ENCODE results near the gene FAM149A. TPM values are rescaled to one million over a fixed set of nuclear protein-coding genes. Genes with fewer than 3 reads are reported as not detected.
A peak's percentile ranks its signal among the peaks of the same experiment; 100 is the strongest.

FAM149A gene
- polyA plus RNA-seq, 4 donors, result 6.8 to 12.9 (median 9.5) TPM

DNA sequence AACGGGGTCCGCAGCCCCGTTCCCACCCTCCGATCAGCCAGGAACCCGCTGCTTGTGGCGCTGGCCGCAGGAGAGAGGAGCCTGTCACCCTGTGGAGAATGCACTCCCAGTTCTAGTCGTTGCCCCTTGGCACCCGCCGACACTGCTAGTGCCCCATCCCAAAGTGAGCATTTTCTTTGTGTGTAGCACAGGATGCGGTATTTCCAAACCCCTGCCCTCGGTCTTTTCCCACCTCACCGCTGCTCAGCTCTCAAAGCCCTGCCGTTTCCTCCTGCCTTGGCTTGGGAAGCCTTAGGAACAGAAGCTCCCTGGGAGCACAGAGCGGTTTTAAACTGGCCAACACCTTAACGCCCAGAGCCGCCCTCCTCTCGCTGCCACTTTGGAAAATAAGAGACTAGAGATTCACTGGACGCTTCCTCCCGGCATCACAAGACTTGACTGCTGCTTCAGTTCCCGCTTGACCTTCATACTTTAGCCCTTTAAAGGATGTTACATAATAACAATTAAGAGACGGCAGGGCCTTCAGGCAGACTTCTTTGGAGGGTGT is 87.6 kb downstream of the FAM149A start:
- H3K36me3 ChIP-seq (ENCODE audit: control insufficient read depth in 3 of 3, insufficient read depth in 2 of 3, low read depth in 1 of 3, low read length in 3 of 3), result peaks cover 0 to 21% (median 6%) of the 10 kb centered on the region in 3 donors
- H3K4me1 ChIP-seq (ENCODE audit: control insufficient read depth in 3 of 3, insufficient read depth in 2 of 3, low read depth in 1 of 3, low read length in 2 of 3), result peaks cover 7 to 22% (median 9%) of the 10 kb centered on the region in 3 donors
- peak overlapping the region; percentile 99 to 100 (median 100) for H3K27ac ChIP-seq (ENCODE audit: low read depth in 1 of 3, low read length in 2 of 3)
- peak; percentile 76 to 85 for DNase-seq
- 0 to 1% (median 1%) methylated on average over 18 to 22 of the region's 22 CpGs for WGBS, 3 donors
- H3K4me3 ChIP-seq (ENCODE audit: low read depth in 1 of 3, low read length in 3 of 3), result peak overlapping the region; percentile 85 to 100 (median 95)
- FAIRE-seq, result no peak
- H3K27me3 ChIP-seq (ENCODE audit: control insufficient read depth in 3 of 3, insufficient read depth in 3 of 3, low read length in 3 of 3), result no peaks in the 10 kb centered on the region
- peaks cover 0 to 2% of the 10 kb centered on the region in 2 donors for H3K9me3 ChIP-seq (ENCODE audit: control insufficient read depth in 2 of 2, insufficient read depth in 1 of 2, low read depth in 1 of 2, low read length in 1 of 2)

DNA sequence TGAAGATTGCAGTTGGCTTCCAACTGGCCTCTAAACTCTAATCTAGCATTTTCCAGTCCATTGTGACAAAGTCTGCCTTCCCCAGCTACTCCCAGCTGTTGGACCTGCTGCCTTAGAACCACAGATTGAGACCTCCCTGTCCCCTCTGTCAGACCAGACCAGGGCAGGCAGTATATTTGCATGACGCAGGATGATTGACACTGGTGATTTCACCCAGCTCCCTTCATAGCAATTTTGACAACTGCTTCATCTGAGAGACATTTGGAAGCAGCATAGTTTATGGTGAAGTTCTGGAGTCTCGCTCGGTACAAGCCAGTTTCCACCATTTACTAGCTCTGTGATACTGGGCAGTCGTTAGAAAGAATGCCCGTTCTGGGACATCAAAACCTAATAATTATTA is 89.3 kb downstream of the FAM149A start:
- Histone ChIP-seq H3K4me1 (ENCODE audit: control insufficient read depth in 3 of 3, insufficient read depth in 2 of 3, low read depth in 1 of 3, low read length in 2 of 3) (peaks cover 7 to 22% (median 9%) of the 10 kb centered on the region in 3 donors), H3K36me3 (ENCODE audit: control insufficient read depth in 3 of 3, insufficient read depth in 2 of 3, low read depth in 1 of 3, low read length in 3 of 3) (peaks cover 6 to 25% (median 6%) of the 10 kb centered on the region in 3 donors), H3K9me3 (ENCODE audit: control insufficient read depth in 2 of 2, insufficient read depth in 1 of 2, low read depth in 1 of 2, low read length in 1 of 2) (peaks cover 0 to 2% of the 10 kb centered on the region in 2 donors), H3K27ac (ENCODE audit: low read depth in 1 of 3, low read length in 2 of 3) (no peak overlapping the region), H3K27me3 (ENCODE audit: control insufficient read depth in 3 of 3, insufficient read depth in 3 of 3, low read length in 3 of 3) (no peaks in the 10 kb centered on the region), H3K4me3 (ENCODE audit: low read depth in 1 of 3, low read length in 3 of 3) (no peak overlapping the region)
- WGBS, 3 donors, result 91 to 96% (median 93%) methylated on average over 5 of the region's 5 CpGs
- DNase-seq (no peak), FAIRE-seq (no peak)

DNA sequence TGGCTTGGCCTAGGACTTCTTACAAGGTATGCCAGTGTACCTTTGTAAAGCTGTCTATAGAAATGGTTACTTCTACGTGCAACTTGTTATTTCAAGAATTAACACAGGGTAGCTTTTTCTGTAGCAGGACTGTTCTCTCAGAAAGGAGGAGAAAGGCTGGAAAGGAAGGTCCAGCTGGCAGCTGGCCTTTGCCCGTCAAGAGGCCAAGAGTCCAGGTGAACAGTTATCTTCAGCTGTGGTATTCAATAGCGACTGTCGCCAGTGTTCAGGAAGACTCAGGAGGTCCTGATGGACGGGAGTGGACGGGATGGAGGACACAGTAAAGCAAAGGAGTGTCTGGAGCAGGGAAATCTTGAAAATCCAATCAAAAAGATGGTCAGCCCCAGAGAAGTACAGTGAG is 91.6 kb downstream of the FAM149A start:
- WGBS, 3 donors, result 76 to 90% (median 78%) methylated on average over 6 of the region's 6 CpGs
- peaks cover 0 to 2% of the 10 kb centered on the region in 2 donors for H3K9me3 ChIP-seq (ENCODE audit: control insufficient read depth in 2 of 2, insufficient read depth in 1 of 2, low read depth in 1 of 2, low read length in 1 of 2)
- H3K4me1 ChIP-seq (ENCODE audit: control insufficient read depth in 3 of 3, insufficient read depth in 2 of 3, low read depth in 1 of 3, low read length in 2 of 3), result peaks cover 0 to 13% (median 6%) of the 10 kb centered on the region in 3 donors
- H3K27me3 ChIP-seq (ENCODE audit: control insufficient read depth in 3 of 3, insufficient read depth in 3 of 3, low read length in 3 of 3), result no peaks in the 10 kb centered on the region
- no peak overlapping the region for H3K4me3 ChIP-seq (ENCODE audit: low read depth in 1 of 3, low read length in 3 of 3)
- DNase-seq (no peak), FAIRE-seq (no peak)
- H3K27ac ChIP-seq (ENCODE audit: low read depth in 1 of 3, low read length in 2 of 3), result no peak overlapping the region
- peaks cover 6 to 27% (median 8%) of the 10 kb centered on the region in 3 donors for H3K36me3 ChIP-seq (ENCODE audit: control insufficient read depth in 3 of 3, insufficient read depth in 2 of 3, low read depth in 1 of 3, low read length in 3 of 3)

DNA sequence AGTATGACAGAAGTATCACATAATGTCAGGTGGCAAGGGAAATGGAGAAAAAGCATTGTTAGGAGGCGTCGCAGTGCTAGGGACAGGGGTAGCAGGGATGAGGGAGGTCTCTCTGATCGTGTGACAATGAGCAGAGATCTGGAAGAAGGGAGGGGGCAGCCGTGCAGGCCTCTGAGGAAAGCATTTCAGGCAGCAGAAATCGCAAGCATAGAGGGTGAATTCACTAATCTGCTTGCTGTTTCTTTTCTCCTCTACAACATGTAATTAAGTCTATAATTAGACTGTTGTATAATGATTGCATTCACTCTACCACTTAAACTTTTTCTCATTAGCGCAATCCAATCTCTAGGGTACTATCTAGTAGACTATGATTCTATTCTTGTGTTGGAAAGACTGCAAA is 96.0 kb downstream of the FAM149A start:
- Histone ChIP-seq H3K27ac (ENCODE audit: low read depth in 1 of 3, low read length in 2 of 3) (no peak overlapping the region), H3K36me3 (ENCODE audit: control insufficient read depth in 3 of 3, insufficient read depth in 2 of 3, low read depth in 1 of 3, low read length in 3 of 3) (peaks cover 4 to 27% (median 6%) of the 10 kb centered on the region in 3 donors), H3K27me3 (ENCODE audit: control insufficient read depth in 3 of 3, insufficient read depth in 3 of 3, low read length in 3 of 3) (no peaks in the 10 kb centered on the region), H3K9me3 (ENCODE audit: control insufficient read depth in 2 of 2, insufficient read depth in 1 of 2, low read depth in 1 of 2, low read length in 1 of 2) (peaks cover 0 to 5% of the 10 kb centered on the region in 2 donors), H3K4me1 (ENCODE audit: control insufficient read depth in 3 of 3, insufficient read depth in 2 of 3, low read depth in 1 of 3, low read length in 2 of 3) (peaks cover 0 to 16% (median 2%) of the 10 kb centered on the region in 3 donors), H3K4me3 (ENCODE audit: low read depth in 1 of 3, low read length in 3 of 3) (no peak overlapping the region)
- no peak for DNase-seq
- FAIRE-seq, result no peak
- 80 to 89% (median 87%) methylated on average over 6 of the region's 6 CpGs for WGBS, 3 donors

DNA sequence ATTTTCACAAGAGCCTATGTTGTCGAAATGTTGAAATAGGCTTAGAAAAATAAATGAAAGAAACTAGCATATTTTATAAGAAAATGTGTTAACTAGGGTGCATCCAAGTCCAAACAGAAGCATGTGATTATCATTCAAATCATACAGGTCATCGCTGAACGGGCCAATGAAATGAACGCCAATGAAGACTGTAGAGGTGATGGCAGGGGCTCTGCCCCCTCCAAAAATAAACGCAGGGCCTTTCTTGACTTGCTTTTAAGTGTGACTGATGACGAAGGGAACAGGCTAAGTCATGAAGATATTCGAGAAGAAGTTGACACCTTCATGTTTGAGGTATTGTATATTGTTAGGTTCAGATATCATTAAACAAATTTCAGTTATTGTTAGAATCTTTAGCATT is 96.5 kb downstream of the FAM149A start:
- WGBS, 3 donors, result 80 to 94% (median 91%) methylated on average over 7 of the region's 7 CpGs
- Histone ChIP-seq H3K27me3 (ENCODE audit: control insufficient read depth in 3 of 3, insufficient read depth in 3 of 3, low read length in 3 of 3) (no peaks in the 10 kb centered on the region), H3K4me3 (ENCODE audit: low read depth in 1 of 3, low read length in 3 of 3) (no peak overlapping the region), H3K4me1 (ENCODE audit: control insufficient read depth in 3 of 3, insufficient read depth in 2 of 3, low read depth in 1 of 3, low read length in 2 of 3) (peaks cover 0 to 21% (median 2%) of the 10 kb centered on the region in 3 donors), H3K27ac (ENCODE audit: low read depth in 1 of 3, low read length in 2 of 3) (no peak overlapping the region), H3K9me3 (ENCODE audit: control insufficient read depth in 2 of 2, insufficient read depth in 1 of 2, low read depth in 1 of 2, low read length in 1 of 2) (peaks cover 0 to 10% of the 10 kb centered on the region in 2 donors), H3K36me3 (ENCODE audit: control insufficient read depth in 3 of 3, insufficient read depth in 2 of 3, low read depth in 1 of 3, low read length in 3 of 3) (peaks cover 4 to 30% (median 6%) of the 10 kb centered on the region in 3 donors)
- DNase-seq (no peak), FAIRE-seq (no peak)

DNA sequence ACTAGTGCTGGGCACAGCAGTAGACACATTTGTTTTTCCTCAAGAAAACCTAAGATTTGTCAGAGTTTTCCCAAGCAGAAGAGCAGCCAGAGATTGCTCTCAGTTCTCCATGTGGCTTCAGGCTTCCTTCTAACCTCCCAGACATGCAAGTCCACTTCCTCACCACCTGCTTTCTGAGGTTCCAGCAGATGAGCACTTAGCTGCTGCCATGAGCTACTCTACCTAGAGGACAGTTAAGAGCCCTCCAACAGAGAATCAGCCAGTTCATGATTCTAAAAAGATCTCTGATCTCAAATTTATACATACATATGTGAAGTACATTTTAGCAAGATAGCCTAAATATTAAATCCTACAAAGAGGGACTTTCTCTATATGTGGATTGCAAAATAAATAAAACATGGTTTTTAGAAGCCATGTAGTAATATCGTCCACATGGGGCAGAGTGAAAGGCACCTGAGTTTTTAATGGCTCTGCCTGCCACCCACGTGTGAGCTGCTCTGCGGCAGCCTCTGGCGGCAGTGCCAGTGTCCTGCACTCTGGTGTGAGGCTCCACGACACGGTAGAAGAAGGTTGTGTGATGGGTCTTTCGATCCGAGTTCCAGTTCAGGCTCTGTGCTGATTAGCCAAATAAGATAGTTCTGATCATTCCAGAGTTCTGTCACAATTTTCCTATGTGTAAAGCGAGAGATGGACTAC is 97.2 kb downstream of the FAM149A start:
- Histone ChIP-seq H3K36me3 (ENCODE audit: control insufficient read depth in 3 of 3, insufficient read depth in 2 of 3, low read depth in 1 of 3, low read length in 3 of 3) (peaks cover 2 to 27% (median 6%) of the 10 kb centered on the region in 3 donors), H3K4me1 (ENCODE audit: control insufficient read depth in 3 of 3, insufficient read depth in 2 of 3, low read depth in 1 of 3, low read length in 2 of 3) (peaks cover 0 to 21% (median 2%) of the 10 kb centered on the region in 3 donors), H3K9me3 (ENCODE audit: control insufficient read depth in 2 of 2, insufficient read depth in 1 of 2, low read depth in 1 of 2, low read length in 1 of 2) (peaks cover 0 to 10% of the 10 kb centered on the region in 2 donors), H3K27me3 (ENCODE audit: control insufficient read depth in 3 of 3, insufficient read depth in 3 of 3, low read length in 3 of 3) (no peaks in the 10 kb centered on the region), H3K27ac (ENCODE audit: low read depth in 1 of 3, low read length in 2 of 3) (peak overlapping the region in 1 of 3 donors; percentile 38), H3K4me3 (ENCODE audit: low read depth in 1 of 3, low read length in 3 of 3) (no peak overlapping the region)
- 26 to 40% (median 30%) methylated on average over 9 of the region's 9 CpGs for WGBS, 3 donors
- DNase-seq (peak; percentile 67 to 73), FAIRE-seq (no peak)

DNA sequence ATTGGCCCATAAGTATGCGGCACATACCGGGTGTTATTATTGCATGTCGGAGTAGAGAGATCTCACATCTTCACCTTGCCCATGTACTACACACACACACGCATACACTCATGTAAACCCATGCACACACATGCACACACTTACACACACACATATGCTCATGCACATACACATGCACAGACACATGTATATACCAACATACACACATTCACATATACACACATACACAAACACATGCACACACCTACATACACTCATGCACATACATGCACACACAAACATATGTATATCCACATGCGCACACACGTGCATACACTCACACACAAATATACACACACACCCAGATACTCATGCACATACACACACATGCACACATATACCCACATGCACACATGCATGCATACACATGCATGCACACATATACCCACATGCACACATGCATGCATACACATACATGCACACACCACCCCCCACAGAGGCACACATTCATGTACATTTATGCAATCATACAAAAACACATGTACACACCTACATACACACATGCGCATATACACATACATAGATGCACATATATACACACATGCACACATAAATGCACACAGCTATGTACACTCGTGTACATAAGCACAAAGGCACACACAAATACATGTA is 98.1 kb downstream of the FAM149A start:
- WGBS, 3 donors, result 87 to 92% (median 91%) methylated on average over 8 of the region's 8 CpGs
- no peak for FAIRE-seq

DNA sequence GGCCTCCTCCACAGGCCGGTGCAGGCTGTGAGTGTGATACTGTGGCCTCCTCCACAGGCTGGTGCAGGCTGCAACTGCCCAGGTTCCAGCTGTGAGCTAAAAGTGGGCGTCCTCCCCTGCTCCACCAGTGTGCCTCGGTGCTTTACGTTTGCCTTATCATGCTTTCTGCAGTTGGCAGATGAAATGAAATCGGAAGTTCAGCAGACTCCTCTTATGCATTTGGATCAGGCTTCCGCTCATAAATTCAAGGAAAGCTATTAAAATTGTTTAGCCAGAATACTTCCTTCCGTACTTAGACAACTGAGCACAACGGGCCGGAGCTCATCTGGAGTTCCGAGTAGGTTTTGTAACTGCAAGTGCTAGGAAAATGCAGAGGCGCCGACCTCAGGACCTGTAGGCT is 98.9 kb downstream of the FAM149A start:
- no peak for FAIRE-seq
- H3K27ac ChIP-seq (ENCODE audit: low read depth in 1 of 3, low read length in 2 of 3), result peak overlapping the region in 2 of 3 donors; percentile 48 to 97
- H3K27me3 ChIP-seq (ENCODE audit: control insufficient read depth in 3 of 3, insufficient read depth in 3 of 3, low read length in 3 of 3), result no peaks in the 10 kb centered on the region
- WGBS, 3 donors, result 55 to 60% (median 58%) methylated on average over 12 of the region's 12 CpGs
- peaks cover 2 to 23% (median 2%) of the 10 kb centered on the region in 3 donors for H3K36me3 ChIP-seq (ENCODE audit: control insufficient read depth in 3 of 3, insufficient read depth in 2 of 3, low read depth in 1 of 3, low read length in 3 of 3)
- H3K9me3 ChIP-seq (ENCODE audit: control insufficient read depth in 2 of 2, insufficient read depth in 1 of 2, low read depth in 1 of 2, low read length in 1 of 2), result peaks cover 0 to 10% of the 10 kb centered on the region in 2 donors
- H3K4me1 ChIP-seq (ENCODE audit: control insufficient read depth in 3 of 3, insufficient read depth in 2 of 3, low read depth in 1 of 3, low read length in 2 of 3), result peaks cover 0 to 21% (median 2%) of the 10 kb centered on the region in 3 donors
- no peak overlapping the region for H3K4me3 ChIP-seq (ENCODE audit: low read depth in 1 of 3, low read length in 3 of 3)
- DNase-seq, result no peak

More for the DNA sequence above, 98.1 kb downstream of the FAM149A start:
- Histone ChIP-seq H3K9me3 (ENCODE audit: control insufficient read depth in 2 of 2, insufficient read depth in 1 of 2, low read depth in 1 of 2, low read length in 1 of 2) (peaks cover 0 to 10% of the 10 kb centered on the region in 2 donors), H3K27me3 (ENCODE audit: control insufficient read depth in 3 of 3, insufficient read depth in 3 of 3, low read length in 3 of 3) (no peaks in the 10 kb centered on the region), H3K27ac (ENCODE audit: low read depth in 1 of 3, low read length in 2 of 3) (peak overlapping the region in 1 of 3 donors; percentile 35), H3K36me3 (ENCODE audit: control insufficient read depth in 3 of 3, insufficient read depth in 2 of 3, low read depth in 1 of 3, low read length in 3 of 3) (peaks cover 2 to 26% (median 6%) of the 10 kb centered on the region in 3 donors), H3K4me3 (ENCODE audit: low read depth in 1 of 3, low read length in 3 of 3) (no peak overlapping the region), H3K4me1 (ENCODE audit: control insufficient read depth in 3 of 3, insufficient read depth in 2 of 3, low read depth in 1 of 3, low read length in 2 of 3) (peaks cover 0 to 21% (median 2%) of the 10 kb centered on the region in 3 donors)
- DNase-seq, result no peak
